Stimulated activated CD4-positive, alpha-beta T cell treated with anti-CD3 and anti-CD28 coated beads, Interleukin-1b, Interleukin-23, amount 100 ng/mL, for 4 hours (primary cell): ENCODE results near the gene KCNG2.
"Not testable (repeated sequence)": the region's sequence is repeated elsewhere in the genome, so short reads cannot be mapped to it uniquely, and the experiment has no call there.

ENCODE experiments used
- DNase-seq, 2 donors: peaks; one replicate each; pipeline ENCODE4 v3.0.0-alpha.2; 2020; ENCODE audit warnings: low read depth in 2 of 2

KCNG2 gene

GRCh38 chr18:79869591-79870300, 72.0 kb downstream of the KCNG2 start:
- DNase-seq: no peak

- no peak for DNase-seq
These were observed 72.7 kb downstream of the KCNG2 start for GRCh38 chr18:79870301-79871025.

GRCh38 chr18:79871026-79871390, 73.3 kb downstream of the KCNG2 start:
- DNase-seq: no peak

GRCh38 chr18:79871481-79872091, 73.8 kb downstream of the KCNG2 start:
- no peak for DNase-seq

- no peak for DNase-seq
These were observed 75.0 kb downstream of the KCNG2 start for GRCh38 chr18:79872527-79873444.

GRCh38 chr18:79873449-79874110, 75.8 kb downstream of the KCNG2 start:
- no peak for DNase-seq

- DNase-seq: no peak
These were observed 77.1 kb downstream of the KCNG2 start for GRCh38 chr18:79874553-79875530.

GRCh38 chr18:79875531-79875919, 77.8 kb downstream of the KCNG2 start:
- no peak for DNase-seq

- no peak for DNase-seq
These were observed 78.3 kb downstream of the KCNG2 start for GRCh38 chr18:79875931-79876461.

GRCh38 chr18:79876497-79876896, 78.8 kb downstream of the KCNG2 start:
- DNase-seq: no peak

GRCh38 chr18:79877163-79878091, 79.7 kb downstream of the KCNG2 start:
- DNase-seq: no peak

- DNase-seq: not testable (repeated sequence)
These were observed 80.5 kb downstream of the KCNG2 start for GRCh38 chr18:79878246-79878645.

- no peak for DNase-seq
These were observed 81.1 kb downstream of the KCNG2 start for GRCh38 chr18:79878741-79879378.

GRCh38 chr18:79879566-79879965, 81.8 kb downstream of the KCNG2 start:
- DNase-seq: no peak

GRCh38 chr18:79881695-79882094, 84.0 kb downstream of the KCNG2 start:
- DNase-seq: no peak

- DNase-seq: no peak
These were observed 84.9 kb downstream of the KCNG2 start for GRCh38 chr18:79882522-79883241.

- DNase-seq: no peak
These were observed 85.9 kb downstream of the KCNG2 start for GRCh38 chr18:79883461-79884293.
